Renal cortical epithelial cell (primary cell): Measurements from ENCODE around the gene NOSTRIN. TPM values are rescaled to one million over a fixed set of nuclear protein-coding genes. Genes with fewer than 3 reads are reported as not detected.
A peak's percentile ranks its signal among the peaks of the same experiment; 100 is the strongest.
"Not testable (repeated sequence)": the region's sequence is repeated elsewhere in the genome, so short reads cannot be mapped to it uniquely, and the experiment has no call there.

Source experiments
- DNase-seq: peaks from one replicate; pipeline ENCODE4 v3.0.0-alpha.2; 2011; ENCODE audit warnings: low read depth
- total RNA-seq: library from RNA; depleted of rRNA; stranded (reverse); fragments of >200 nt; gene quantifications from 2 replicates; pipeline ENCODE4 v1.2.3, GENCODE V29; 2014

The NOSTRIN gene
- total RNA-seq, 1 donor from 2014 or later: 3.1 TPM

DNA sequence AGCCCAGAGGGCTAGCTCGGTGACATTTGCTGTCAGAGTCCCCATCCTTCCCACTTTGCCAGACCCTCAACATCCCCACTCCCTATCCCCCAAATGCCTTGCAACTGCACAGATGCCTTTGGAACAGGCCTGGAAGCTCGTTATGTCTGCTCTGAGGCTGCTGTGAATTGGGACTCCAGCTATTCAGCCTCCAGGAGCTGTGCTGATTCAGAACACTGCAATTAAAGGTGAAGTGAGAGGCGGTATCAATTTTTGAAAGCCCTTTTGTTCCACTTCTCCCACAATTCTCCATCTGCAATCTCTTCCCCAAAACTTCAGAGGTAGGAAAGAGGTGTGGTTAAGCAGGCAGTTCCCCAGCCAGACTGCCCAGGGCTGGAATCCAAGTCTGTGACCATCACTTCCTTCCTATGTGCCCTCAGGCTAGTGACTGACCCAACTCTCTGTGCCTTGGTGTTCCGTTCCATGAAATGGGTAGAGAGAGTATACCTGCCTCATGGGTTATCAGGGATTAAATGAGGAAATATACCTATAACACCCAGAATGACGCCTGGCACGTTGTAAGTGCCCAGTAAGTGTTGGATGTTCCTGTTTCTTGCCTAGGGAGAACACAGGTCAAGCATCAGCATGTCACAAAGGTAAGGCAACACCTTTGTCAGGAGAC, 17.5 kb downstream of the NOSTRIN start:
- no peak for DNase-seq

DNA sequence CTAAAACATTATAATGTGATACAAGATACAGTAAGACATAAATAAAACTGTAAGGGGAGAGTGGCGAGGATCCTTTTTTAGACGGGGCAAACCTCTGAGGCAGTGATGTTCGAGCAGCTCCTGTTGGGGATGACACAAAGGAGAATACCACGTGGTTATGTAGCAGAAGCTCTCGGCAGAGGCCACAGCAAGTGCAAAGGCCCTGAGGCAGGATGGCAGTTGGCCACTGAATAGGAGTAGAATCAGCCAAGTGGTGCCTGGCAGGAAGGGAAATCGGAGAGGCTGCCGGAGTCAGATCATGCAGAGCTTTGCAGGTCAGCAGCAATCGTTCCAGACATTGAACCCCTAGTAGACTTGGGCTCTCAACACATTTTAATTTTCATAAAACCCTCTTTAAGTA, 19.1 kb downstream of the NOSTRIN start:
- DNase-seq: no peak

DNA sequence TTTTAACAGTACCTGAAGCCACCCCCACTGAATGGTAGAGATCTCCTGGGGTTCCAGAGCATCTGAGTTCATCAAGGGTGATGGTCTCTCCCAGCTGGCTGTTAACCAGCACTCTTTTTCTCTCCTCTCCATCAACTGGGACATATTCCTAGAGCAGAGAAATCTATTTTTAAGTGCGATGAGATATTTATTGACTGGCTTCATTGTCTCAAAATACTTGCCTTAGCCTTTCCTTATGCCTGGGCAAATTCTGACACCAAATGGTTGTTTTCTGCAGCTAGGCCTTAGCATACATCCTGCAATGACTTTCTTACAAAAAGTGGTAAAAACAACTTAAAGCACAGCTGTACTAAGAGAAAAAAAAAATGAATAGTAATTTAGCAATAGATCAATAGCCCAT, 19.6 kb downstream of the NOSTRIN start:
- no peak for DNase-seq

- DNase-seq: no peak
Observed at GRCh38 chr2:168825126-168825525, 22.7 kb downstream of the NOSTRIN start.

GRCh38 chr2:168830958-168831357, 28.5 kb downstream of the NOSTRIN start:
- DNase-seq: no peak

DNA sequence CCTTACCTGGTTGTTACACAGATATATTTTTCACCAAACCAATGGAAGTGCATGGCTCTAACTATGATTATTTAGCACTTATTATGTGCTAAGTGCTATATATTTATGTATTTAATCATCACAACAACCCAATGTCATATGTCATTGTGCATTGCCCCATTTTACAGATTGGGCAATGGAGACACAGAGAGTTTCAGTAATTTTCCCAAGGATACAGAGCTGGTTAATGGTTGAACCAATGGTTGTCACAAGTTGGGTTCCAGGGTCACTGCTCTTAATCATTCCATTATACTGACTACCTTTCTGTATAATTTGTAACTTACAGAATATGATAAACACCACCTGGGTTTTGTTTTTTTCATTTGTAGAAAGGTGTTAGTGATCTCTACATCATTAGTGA, 29.2 kb downstream of the NOSTRIN start:
- no peak for DNase-seq

DNA sequence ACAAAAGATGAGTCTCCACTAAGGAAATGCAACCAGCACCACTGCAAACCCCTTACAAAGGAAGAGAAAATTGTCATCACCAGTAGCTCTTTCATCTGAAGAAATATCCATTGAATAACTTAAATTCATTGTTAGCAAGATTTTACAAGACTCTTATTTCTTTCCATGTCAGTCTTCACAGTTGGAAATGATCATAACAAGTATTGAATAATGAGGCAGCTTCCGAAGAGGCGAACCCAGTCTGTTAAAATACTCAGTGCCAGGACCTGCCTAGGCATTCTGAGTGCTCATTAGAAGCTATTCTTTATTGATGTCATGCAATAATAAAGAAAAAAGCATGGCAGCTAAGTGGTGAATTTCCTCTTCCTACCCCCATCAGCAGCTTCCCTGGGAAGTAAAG, 33.5 kb downstream of the NOSTRIN start:
- DNase-seq: no peak

DNA sequence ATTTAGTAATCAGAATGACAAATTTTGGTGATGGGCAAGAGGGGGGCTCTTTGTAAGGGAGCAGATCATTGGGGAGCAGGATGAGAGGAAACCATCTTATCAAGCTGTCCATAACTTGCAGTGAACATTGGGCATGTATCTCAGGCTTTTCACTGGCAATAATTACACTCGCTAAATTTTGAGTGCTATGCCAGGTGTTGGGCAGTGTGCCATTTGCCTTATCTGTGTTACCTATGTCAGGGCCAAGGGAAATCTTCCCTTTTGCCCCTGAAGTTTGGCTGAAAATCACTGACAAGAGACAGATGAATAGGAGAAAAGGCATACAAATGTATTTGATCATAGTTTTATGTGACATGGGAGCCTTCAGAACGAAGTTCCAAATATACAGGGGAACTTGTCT, 39.0 kb downstream of the NOSTRIN start:
- no peak for DNase-seq

GRCh38 chr2:168843253-168843652, 40.8 kb downstream of the NOSTRIN start:
- DNase-seq: no peak

- DNase-seq: no peak
Observed at GRCh38 chr2:168848225-168848624, 45.8 kb downstream of the NOSTRIN start.

- peak; percentile 71 for DNase-seq
Observed at GRCh38 chr2:168849610-168850009, 47.2 kb downstream of the NOSTRIN start.

- DNase-seq: no peak
Observed at GRCh38 chr2:168850846-168851245, 48.4 kb downstream of the NOSTRIN start.

GRCh38 chr2:168851674-168852320, 49.4 kb downstream of the NOSTRIN start:
- peak; percentile 52 for DNase-seq

- DNase-seq: no peak
Observed at GRCh38 chr2:168852481-168852880, 50.0 kb downstream of the NOSTRIN start.

DNA sequence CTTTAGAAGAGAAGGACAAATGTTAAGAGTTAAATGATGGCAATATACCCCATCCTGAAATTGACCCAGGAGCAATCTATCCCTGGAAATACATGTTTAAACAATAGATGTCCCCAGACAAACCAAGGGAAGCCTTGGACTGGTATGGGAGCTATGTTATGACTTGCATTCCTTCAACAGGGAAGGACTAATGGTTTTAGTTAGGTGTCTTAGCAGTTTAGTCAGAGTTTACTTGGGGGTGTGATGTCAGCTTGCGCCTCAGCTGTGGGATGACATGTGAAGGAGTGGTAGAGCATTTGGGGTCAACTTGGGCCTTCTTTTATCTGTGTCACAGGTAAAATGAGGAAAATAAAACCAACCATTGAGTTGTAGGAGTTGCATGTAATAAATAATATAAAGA, 51.0 kb downstream of the NOSTRIN start:
- no peak for DNase-seq

- no peak for DNase-seq
Observed at GRCh38 chr2:168854651-168855050, 52.2 kb downstream of the NOSTRIN start.

DNA sequence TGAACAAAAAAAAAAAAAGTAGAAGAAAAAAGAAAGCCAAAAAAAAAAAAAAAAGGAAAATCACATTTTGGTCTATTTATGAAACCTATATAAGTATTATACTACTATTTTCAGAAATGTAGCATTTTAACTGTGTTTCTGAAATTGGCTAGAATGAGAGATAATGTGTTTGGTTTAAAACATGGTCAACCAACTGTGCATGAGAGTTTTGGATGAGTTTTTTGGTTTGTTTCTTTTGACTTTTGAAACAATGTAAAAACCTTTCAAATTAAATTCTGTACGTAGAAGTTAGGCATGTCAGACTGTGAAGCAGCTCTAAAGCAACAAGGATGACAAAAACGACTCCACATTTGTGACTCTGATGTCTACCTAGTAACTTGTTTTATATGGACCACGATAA, 53.2 kb downstream of the NOSTRIN start:
- DNase-seq: no peak

DNA sequence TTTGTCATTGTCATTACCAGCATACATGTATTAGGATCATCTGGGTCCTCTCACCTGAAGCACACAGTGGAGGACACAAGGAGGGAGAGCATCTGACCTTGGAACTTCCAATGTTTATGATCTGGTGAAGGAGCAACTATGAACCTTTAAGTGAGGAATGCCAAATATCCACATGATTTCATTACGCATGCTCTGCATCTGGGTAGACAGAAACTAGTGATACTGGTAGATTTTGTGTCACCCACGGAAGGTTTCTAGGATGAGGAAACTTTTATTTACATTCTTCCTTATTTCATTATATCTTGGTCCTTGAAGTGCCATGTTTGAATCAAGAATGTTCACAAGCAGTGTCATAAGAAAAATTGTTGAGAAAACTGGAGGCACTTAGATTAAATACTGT, 55.7 kb downstream of the NOSTRIN start:
- no peak for DNase-seq

- not testable (repeated sequence) for DNase-seq
Observed at GRCh38 chr2:168867164-168867563, 64.7 kb downstream of the NOSTRIN start.

DNA sequence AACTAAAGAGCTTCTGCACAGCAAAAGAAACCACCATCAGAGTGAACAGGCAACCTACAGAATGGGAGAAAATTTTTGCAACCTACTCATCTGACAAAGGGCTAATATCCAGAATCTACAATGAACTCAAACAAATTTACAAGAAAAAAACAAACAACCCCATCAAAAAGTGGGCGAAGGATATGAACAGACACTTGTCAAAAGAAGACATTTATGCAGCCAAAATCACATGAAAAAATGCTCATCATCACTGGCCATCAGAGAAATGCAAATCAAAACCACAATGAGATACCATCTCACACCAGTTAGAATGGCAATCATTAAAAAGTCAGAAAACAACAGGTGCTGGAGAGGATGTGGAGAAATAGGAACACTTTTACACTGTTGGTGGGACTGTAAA, 67.9 kb downstream of the NOSTRIN start:
- DNase-seq: not testable (repeated sequence)

DNA sequence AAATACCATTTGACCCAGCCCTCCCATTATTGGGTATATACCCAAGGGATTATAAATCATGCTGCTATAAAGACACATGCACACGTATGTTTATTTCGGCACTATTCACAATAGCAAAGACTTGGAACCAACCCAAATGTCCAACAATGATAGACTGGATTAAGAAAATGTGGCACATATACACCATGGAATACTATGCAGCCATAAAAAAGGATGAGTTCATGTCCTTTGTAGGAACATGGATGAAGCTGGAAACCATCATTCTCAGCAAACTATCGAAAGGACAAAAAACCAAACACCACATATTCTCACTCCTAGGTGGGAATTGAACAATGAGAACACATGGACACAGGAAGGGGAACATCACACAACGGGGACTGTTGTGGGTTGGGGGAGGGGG, 68.4 kb downstream of the NOSTRIN start:
- DNase-seq: not testable (repeated sequence)

DNA sequence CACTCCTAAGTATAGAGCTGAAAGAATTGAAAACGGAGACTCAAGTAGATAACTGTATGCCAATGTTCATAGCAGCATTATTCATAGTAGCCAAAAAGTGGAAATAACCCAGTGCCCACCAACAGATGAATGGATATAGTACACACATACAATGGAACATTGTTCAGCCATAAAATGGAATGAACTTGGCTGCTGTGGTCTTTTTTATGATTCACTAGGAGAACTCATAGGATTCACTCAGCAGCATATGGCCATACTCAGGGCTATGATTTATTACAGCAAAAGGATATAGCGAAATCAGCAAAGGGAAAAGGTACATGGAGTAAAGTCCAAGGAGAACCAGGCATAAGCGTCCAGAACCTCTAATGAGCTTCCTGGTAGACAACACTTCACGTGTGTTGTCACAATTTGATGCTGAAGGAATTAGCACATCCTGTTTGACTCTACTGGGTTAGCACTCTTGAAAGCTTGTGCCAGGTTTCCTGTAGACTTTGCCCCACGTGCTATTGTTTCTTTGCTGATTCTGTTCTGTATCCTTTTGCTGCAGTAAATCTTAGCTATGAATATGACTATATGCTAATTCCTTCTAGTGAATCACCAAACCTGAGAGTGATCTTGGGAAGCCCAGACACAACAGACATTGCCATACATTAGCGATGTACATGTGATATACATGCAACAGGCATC, 72.1 kb downstream of the NOSTRIN start:
- no peak for DNase-seq

- not testable (repeated sequence) for DNase-seq
Observed at GRCh38 chr2:168882163-168882562, 79.7 kb downstream of the NOSTRIN start.
